HepG2 (cell line): ENCODE data around the gene TMEM74B. TPM values are rescaled to one million over a fixed set of nuclear protein-coding genes. Genes with fewer than 3 reads are reported as not detected.

Experiments
- DPF2 ChIP-seq: sonication (generic); formaldehyde crosslinking; IDR thresholded peaks from 2 replicates; pipeline ENCODE4 v1.4.0; 2020; ENCODE audit warnings: mild to moderate bottlenecking, low read depth, missing genetic modification reagents, borderline replicate concordance
- GTF3A ChIP-seq: sonication (generic); formaldehyde crosslinking; conservative IDR thresholded peaks from 2 replicates; pipeline ENCODE4 v1.4.0; 2020; ENCODE audit warnings: mild to moderate bottlenecking, missing genetic modification reagents
- HOXD1 ChIP-seq: sonication (generic); formaldehyde crosslinking; IDR thresholded peaks from 2 replicates; pipeline ENCODE4 v1.5.0; 2020; ENCODE audit warnings: missing genetic modification reagents
- MAZ ChIP-seq, 2 experiments: sonication (generic) in 1 of 2; formaldehyde crosslinking in 1 of 2; IDR thresholded peaks; 2 replicates each; pipeline versions ENCODE4 v1.5.0 to v1.6.1; 2012 to 2020; ENCODE audit warnings: low read depth in 2 of 2, mild to moderate bottlenecking in 2 of 2, borderline replicate concordance in 1 of 2, improper control_type of control experiment in 1 of 2, low read length in 1 of 2, missing genetic modification reagents in 1 of 2, moderate library complexity in 1 of 2
- NFKB2 ChIP-seq: sonication (generic); formaldehyde crosslinking; IDR thresholded peaks from 2 replicates; pipeline ENCODE4 v1.4.0; 2020; ENCODE audit warnings: missing genetic modification reagents, borderline replicate concordance
- RBM39 ChIP-seq: fragments of 200-400 bp; formaldehyde crosslinking; IDR thresholded peaks from one replicate; pipeline ENCODE4 v1.6.1; 2018; ENCODE audit warnings: antibody characterized with exemption, mild to moderate bottlenecking, low read depth, low read length; ENCODE audit not compliant: poor library complexity, severe bottlenecking
- RFXAP ChIP-seq: sonication (generic); formaldehyde crosslinking; IDR thresholded peaks from 2 replicates; pipeline ENCODE4 v1.4.0; 2020; ENCODE audit warnings: missing genetic modification reagents, borderline replicate concordance
- SIN3A ChIP-seq: IDR thresholded peaks from 2 replicates; pipeline ENCODE4 v1.6.1; 2011; ENCODE audit warnings: low read depth, mild to moderate bottlenecking, control low read depth, low read length, borderline replicate concordance
- THRA ChIP-seq: sonication (generic); formaldehyde crosslinking; IDR thresholded peaks from 2 replicates; pipeline ENCODE4 v1.4.0; 2020; ENCODE audit warnings: missing genetic modification reagents, borderline replicate concordance
- TRIM24 ChIP-seq: sonication (generic); formaldehyde crosslinking; IDR thresholded peaks from 2 replicates; pipeline ENCODE4 v1.8.0; 2022; ENCODE audit warnings: mild to moderate bottlenecking, missing genetic modification reagents
- ZBTB20 ChIP-seq: sonication (generic); formaldehyde crosslinking; IDR thresholded peaks from 2 replicates; pipeline ENCODE4 v1.8.1; 2023; ENCODE audit warnings: missing genetic modification reagents, low read depth, mild to moderate bottlenecking, borderline replicate concordance
- ZBTB33 ChIP-seq: sonication (generic); formaldehyde crosslinking; IDR thresholded peaks from 2 replicates; pipeline ENCODE4 v1.4.0; 2020; ENCODE audit warnings: missing genetic modification reagents
- ZFP82 ChIP-seq: sonication (generic); formaldehyde crosslinking; IDR thresholded peaks from 2 replicates; pipeline ENCODE4 v1.5.1; 2020; ENCODE audit warnings: mild to moderate bottlenecking, missing genetic modification reagents, borderline replicate concordance
- ZGPAT ChIP-seq: IDR thresholded peaks from 2 replicates; pipeline ENCODE4 v1.6.1; 2016; ENCODE audit warnings: mild to moderate bottlenecking
- ZNF530 ChIP-seq: sonication (generic); formaldehyde crosslinking; IDR thresholded peaks from 2 replicates; pipeline ENCODE4 v1.5.0; 2020; ENCODE audit warnings: low read depth, mild to moderate bottlenecking, missing genetic modification reagents
- ZNF563 ChIP-seq: sonication (generic); formaldehyde crosslinking; IDR thresholded peaks from 2 replicates; pipeline ENCODE4 v1.8.0; 2022; ENCODE audit warnings: mild to moderate bottlenecking, moderate library complexity, missing genetic modification reagents
- ZNF609 ChIP-seq: sonication (generic); formaldehyde crosslinking; IDR thresholded peaks from 2 replicates; pipeline ENCODE4 v1.4.0; 2020; ENCODE audit warnings: mild to moderate bottlenecking, missing genetic modification reagents, borderline replicate concordance
- ZNF883 ChIP-seq: sonication (generic); formaldehyde crosslinking; IDR thresholded peaks from 2 replicates; pipeline ENCODE4 v1.5.1; 2020; ENCODE audit warnings: mild to moderate bottlenecking, missing genetic modification reagents; ENCODE audit errors: not compliant biosample characterization
- polyA plus RNA-seq, 8 experiments: library from polyadenylated mRNA; depleted of rRNA in 3 of 8; stranded (reverse) in 7 of 8; unstranded in 1 of 8; fragments of >200 nt; fragmentation: Illumina TruSeq in 4 of 8; extraction: Trizol in 4 of 8; gene quantifications; 2 replicates each; pipeline versions ENCODE4 v1.2.1 to v1.2.3, GENCODE V29; 2011 to 2016; ENCODE audit warnings: low read depth in 4 of 8, missing spikeins in 1 of 8, mixed read lengths in 1 of 8; ENCODE audit not compliant: insufficient read depth in 1 of 8
- total RNA-seq, 5 experiments: library from RNA; depleted of rRNA; stranded (reverse); fragments of >200 nt; fragmentation: Illumina TruSeq; extraction: Trizol; gene quantifications; 2 replicates each; pipeline ENCODE4 v1.2.3, GENCODE V29; 2016; ENCODE audit warnings: low read depth in 1 of 5

Gene TMEM74B
- total and polyA plus RNA-seq, 2 of the 13 experiments (the other 11 are each of a cell fraction or from before 2014, with no cell fraction given): 4.7 to 18.4 TPM

- TF ChIP-seq ZBTB20 (CRISPR knock-in tag) (no peak), ZNF609 (CRISPR knock-in tag) (0 out of 2 replicates have a peak, but pooled peaks have one; percentile 14), MAZ (IDR thresholded peaks at IDR 0.05; ENCODE audit: borderline replicate concordance, low read depth, low read length) (no peak), MAZ (CRISPR knock-in tag; IDR thresholded peaks at IDR 0.05; ENCODE audit: low read depth) (peak; percentile 88), DPF2 (CRISPR knock-in tag) (no peak), HOXD1 (0 out of 2 replicates have a peak, but pooled peaks have one; percentile 27), RBM39 (no peak), ZNF530 (no peak), ZBTB33 (CRISPR knock-in tag) (no peak), ZNF563 (CRISPR knock-in tag) (peak; percentile 94), NFKB2 (CRISPR knock-in tag) (peak; percentile 93), GTF3A (CRISPR knock-in tag) (no peak), ZGPAT (CRISPR knock-in tag) (no peak; the same call in 1 of the 2 replicates), ZFP82 (CRISPR knock-in tag) (no peak; the same call in 1 of the 2 replicates), THRA (CRISPR knock-in tag) (no peak), SIN3A (peak; percentile 45; the same call in 1 of the 2 replicates), RFXAP (CRISPR knock-in tag) (peak; percentile 47; the same call in 1 of the 2 replicates), TRIM24 (CRISPR knock-in tag) (no peak), ZNF883 (CRISPR knock-in tag) (peak; percentile 37)
Measured at GRCh38 chr20:1184638-1185315, at the start of gene TMEM74B (continued).
